B cell (primary cell): ENCODE data around the gene CCDC126.

Source experiments
- CTCF ChIP-seq: fragments of 200-600 bp; IDR thresholded peaks from one replicate; pipeline ENCODE4 v1.8.0; 2022; ENCODE audit warnings: antibody characterized with exemption, mild to moderate bottlenecking
- EZH2 ChIP-seq: IDR thresholded peaks from 2 replicates; pipeline ENCODE4 v1.6.1; 2012; ENCODE audit warnings: borderline replicate concordance, low read depth, mild to moderate bottlenecking, moderate library complexity, low read length; ENCODE audit not compliant: insufficient read depth, poor library complexity, severe bottlenecking

GRCh38 chr7:23600236-23600635 lies 3.1 kb downstream of the CCDC126 start:
- TF ChIP-seq CTCF (no peak), EZH2 (no peak)
